ENCODE data around the gene FANCC.

DNA sequence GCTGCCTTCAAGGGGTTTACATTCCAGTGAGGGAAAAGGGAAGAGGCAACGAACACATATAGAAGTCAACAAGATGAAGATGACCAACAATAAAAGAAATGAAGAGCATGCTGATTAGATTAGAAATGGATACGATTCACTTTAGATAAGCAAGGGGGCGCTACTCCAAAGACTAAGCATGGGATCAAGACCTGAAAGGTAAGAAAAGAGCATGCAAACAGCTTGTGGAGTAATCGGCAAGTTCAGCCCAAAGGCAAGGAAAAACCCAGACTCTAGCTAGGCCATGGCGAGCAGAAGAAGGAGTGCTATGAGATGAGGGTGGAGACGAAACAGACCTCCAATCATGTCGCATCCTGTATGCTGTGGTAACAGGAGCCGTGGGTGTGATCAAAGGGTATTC is 124.4 kb downstream of the FANCC start:
- TF ChIP-seq, protein P1, sequence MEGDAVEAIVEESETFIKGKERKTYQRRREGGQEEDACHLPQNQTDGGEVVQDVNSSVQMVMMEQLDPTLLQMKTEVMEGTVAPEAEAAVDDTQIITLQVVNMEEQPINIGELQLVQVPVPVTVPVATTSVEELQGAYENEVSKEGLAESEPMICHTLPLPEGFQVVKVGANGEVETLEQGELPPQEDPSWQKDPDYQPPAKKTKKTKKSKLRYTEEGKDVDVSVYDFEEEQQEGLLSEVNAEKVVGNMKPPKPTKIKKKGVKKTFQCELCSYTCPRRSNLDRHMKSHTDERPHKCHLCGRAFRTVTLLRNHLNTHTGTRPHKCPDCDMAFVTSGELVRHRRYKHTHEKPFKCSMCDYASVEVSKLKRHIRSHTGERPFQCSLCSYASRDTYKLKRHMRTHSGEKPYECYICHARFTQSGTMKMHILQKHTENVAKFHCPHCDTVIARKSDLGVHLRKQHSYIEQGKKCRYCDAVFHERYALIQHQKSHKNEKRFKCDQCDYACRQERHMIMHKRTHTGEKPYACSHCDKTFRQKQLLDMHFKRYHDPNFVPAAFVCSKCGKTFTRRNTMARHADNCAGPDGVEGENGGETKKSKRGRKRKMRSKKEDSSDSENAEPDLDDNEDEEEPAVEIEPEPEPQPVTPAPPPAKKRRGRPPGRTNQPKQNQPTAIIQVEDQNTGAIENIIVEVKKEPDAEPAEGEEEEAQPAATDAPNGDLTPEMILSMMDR (IDR thresholded peaks at IDR 0.05; ENCODE audit: poor library complexity) = no peak
- TF ChIP-seq EZH2 (IDR thresholded peaks at IDR 0.05; ENCODE audit: borderline replicate concordance) = no peak
